ENCODE data around the gene PPIL6. TPM values are rescaled to one million over a fixed set of nuclear protein-coding genes. Genes with fewer than 3 reads are reported as not detected.

PPIL6 gene
- total RNA-seq = 4.2 TPM
- long read RNA-seq, full-length matches to known transcripts = 2 of 10 reads
- long read RNA-seq, partial matches to known transcripts = 0 of 10 reads
- long read RNA-seq, other reads (novel, unspliced or antisense) = 8 of 10 reads

GRCh38 chr6:109440331-109441068 is at the start of gene PPIL6, which contains the start of gene SMPD2:
TSS of gene PPIL6 (minus strand) at chr6:109440628. CDS start at chr6:109440590, 38 bp downstream.
TSS of gene SMPD2 (plus strand) at chr6:109440724. CDS start at chr6:109441122, 398 bp downstream.
- intact Hi-C loops (cut with DNase I) = no loop called here
- peak; percentile 34 for TF ChIP-seq CTCF (IDR thresholded peaks at IDR 0.05)

GRCh38 chr6:109488001-109488400 is 47.6 kb upstream of the PPIL6 start:
- Histone ChIP-seq H3K36me3 (no peaks in the 10 kb centered on the region), H3K4me3 (no peak overlapping the region), H3K27ac (no peak overlapping the region), H3K4me1 (peaks cover 5% of the 10 kb centered on the region), H3K27me3 (no peaks in the 10 kb centered on the region), H3K9me3 (no peaks in the 10 kb centered on the region)
- TF ChIP-seq CTCF (IDR thresholded peaks at IDR 0.05) = no peak
- ATAC-seq (no peak), DNase-seq (no peak)
- intact Hi-C loops (cut with DNase I) = no loop called here

More at GRCh38 chr6:109440331-109441068, at the start of gene PPIL6, which contains the start of gene SMPD2:
- peaks cover 11% of the 10 kb centered on the region for H3K4me1 ChIP-seq
- ATAC-seq (peak; percentile 95), DNase-seq (peak; percentile 95)
- H3K9me3 ChIP-seq = no peaks in the 10 kb centered on the region
- peaks cover 21% of the 10 kb centered on the region for H3K36me3 ChIP-seq
- H3K27ac ChIP-seq = peak within 1 kb of the TSS; percentile 94
- peak within 1 kb of the TSS; percentile 91 for H3K4me3 ChIP-seq
- H3K27me3 ChIP-seq = no peaks in the 10 kb centered on the region

GRCh38 chr6:109486068-109486467 is 45.6 kb upstream of the PPIL6 start:
- no peaks in the 10 kb centered on the region for H3K9me3 ChIP-seq
- H3K4me3 ChIP-seq = no peak overlapping the region
- peaks cover 2% of the 10 kb centered on the region for H3K36me3 ChIP-seq
- TF ChIP-seq CTCF (IDR thresholded peaks at IDR 0.05) = no peak
- no peak overlapping the region for H3K27ac ChIP-seq
- DNase-seq (no peak), ATAC-seq (no peak)
- peaks cover 11% of the 10 kb centered on the region for H3K4me1 ChIP-seq
- intact Hi-C loops (cut with DNase I) = no loop called here
- H3K27me3 ChIP-seq = no peaks in the 10 kb centered on the region

GRCh38 chr6:109485266-109485935 is 45.0 kb upstream of the PPIL6 start:
- DNase-seq = no peak
- no peak for TF ChIP-seq CTCF (IDR thresholded peaks at IDR 0.05)
- intact Hi-C loops (cut with DNase I) = no loop called here

GRCh38 chr6:109484122-109484521 is 43.7 kb upstream of the PPIL6 start:
- Histone ChIP-seq H3K9me3 (no peaks in the 10 kb centered on the region), H3K27ac (no peak overlapping the region), H3K4me3 (peak overlapping the region; percentile 52), H3K27me3 (no peaks in the 10 kb centered on the region), H3K4me1 (peaks cover 29% of the 10 kb centered on the region), H3K36me3 (peaks cover 16% of the 10 kb centered on the region)
- DNase-seq (no peak), ATAC-seq (no peak)
- TF ChIP-seq CTCF (IDR thresholded peaks at IDR 0.05) = no peak
- intact Hi-C loops (cut with DNase I) = no loop called here

More at GRCh38 chr6:109485266-109485935, 45.0 kb upstream of the PPIL6 start:
- H3K27ac ChIP-seq = no peak overlapping the region
- no peak overlapping the region for H3K4me3 ChIP-seq
- H3K4me1 ChIP-seq = peaks cover 18% of the 10 kb centered on the region
- H3K27me3 ChIP-seq = no peaks in the 10 kb centered on the region
- no peak for ATAC-seq
- H3K9me3 ChIP-seq = no peaks in the 10 kb centered on the region
- H3K36me3 ChIP-seq = peaks cover 8% of the 10 kb centered on the region
